K562 (cell line): ENCODE measurements around the gene SLC12A3. TPM values are rescaled to one million over a fixed set of nuclear protein-coding genes. Genes with fewer than 3 reads are reported as not detected.

Experiments
- ATAC-seq: fragments of 200-7000 bp; cut with Tn5 transposase; 3 replicates; pipeline ENCODE4 v1.9.1; 2020; ENCODE audit warnings: moderate library complexity
- BruUV-seq: library from RNA; stranded (reverse); fragments of 400-500 nt; replicated peaks from 2 replicates; lab custom pipeline; 2021; lab: Mats Ljungman, UMichigan
- CTCF ChIA-PET: fragments of 300-600 bp; formaldehyde crosslinking; extraction: SDS; loops from one replicate; lab custom pipeline; 2021; ENCODE audit warnings: low intra/inter-chr PET ratio; lab: Yijun Ruan, JAX
- POLR2A ChIA-PET: fragments of 300-600, 350-650 bp; sonication (Branson Sonifier 250); formaldehyde crosslinking; extraction: SDS; loops from one replicate; lab custom pipeline; 2021; ENCODE audit warnings: antibody characterized with exemption, inconsistent platforms; lab: Yijun Ruan, JAX
- DNase-seq, 4 experiments: peaks; one replicate each; pipeline versions ENCODE4 v3.0.0 to v3.0.0-alpha.2; 2011 to 2018; ENCODE audit warnings: low spot score in 3 of 4, mixed read lengths in 3 of 4; ENCODE audit errors: extremely low read depth in 1 of 4
- FAIRE-seq: peaks from 2 replicates; lab custom pipeline; 2011; peaks lifted over from hg19 to GRCh38; lab: Jason Lieb, UNC
- H2AFZ ChIP-seq: 2 replicates; pipeline ENCODE4 v1.6.0; 2011; ENCODE audit warnings: low read depth, low read length, control low read depth, inconsistent platforms
- H3K27ac ChIP-seq: fragments of 200-600 bp; 3 replicates; pipeline ENCODE4 v1.8.0; 2011; ENCODE audit warnings: low read depth, mild to moderate bottlenecking, control low read depth, inconsistent platforms, low read length, moderate library complexity, mixed read lengths; ENCODE audit errors: extremely low read depth
- H3K27me3 ChIP-seq, 2 experiments: fragments of 300-600 bp in 1 of 2; 2 replicates in 1 of 2; 3 replicates in 1 of 2; pipeline versions ENCODE4 v1.6.0 to v1.8.0; 2011; ENCODE audit warnings: inconsistent platforms in 2 of 2, low read length in 2 of 2, mild to moderate bottlenecking in 1 of 2, mixed read lengths in 1 of 2, moderate library complexity in 1 of 2; ENCODE audit not compliant: control insufficient read depth in 2 of 2, insufficient read depth in 2 of 2
- H3K36me3 ChIP-seq: fragments of 300-600 bp; 3 replicates; pipeline ENCODE4 v1.8.0; 2011; ENCODE audit warnings: mild to moderate bottlenecking, low read length, inconsistent platforms; ENCODE audit not compliant: control insufficient read depth, insufficient read depth
- H3K4me1 ChIP-seq, 2 experiments: fragments of 200-600 bp in 1 of 2; replicated peaks in 1 of 2; 2 replicates in 1 of 2; 3 replicates in 1 of 2; pipeline versions ENCODE4 v1.5.1 to v1.8.0; 2011; ENCODE audit warnings: inconsistent platforms in 2 of 2, low read length in 2 of 2, mild to moderate bottlenecking in 1 of 2, mixed read lengths in 1 of 2, moderate library complexity in 1 of 2; ENCODE audit not compliant: control insufficient read depth in 2 of 2, insufficient read depth in 2 of 2
- H3K4me2 ChIP-seq: 2 replicates; pipeline ENCODE4 v1.6.1; 2011; ENCODE audit warnings: low read length, control low read depth, inconsistent platforms, mixed read lengths; ENCODE audit not compliant: insufficient read depth
- H3K4me3 ChIP-seq: fragments of 200-600 bp; sonication (generic), shearing (Covaris generic); 2 replicates; pipeline ENCODE4 v1.5.1; 2016; ENCODE audit warnings: control low read depth, inconsistent platforms
- H3K79me2 ChIP-seq: fragments of 200-600 bp; 3 replicates; pipeline ENCODE4 v1.8.0; 2011; ENCODE audit warnings: low read length, inconsistent platforms; ENCODE audit not compliant: control insufficient read depth, insufficient read depth
- H3K9ac ChIP-seq, 2 experiments: 2 replicates each; pipeline versions ENCODE4 v1.6.0 to v1.6.1; 2011; ENCODE audit warnings: low read depth in 2 of 2, low read length in 2 of 2, control low read depth in 1 of 2, inconsistent platforms in 1 of 2, mild to moderate bottlenecking in 1 of 2, mixed read lengths in 1 of 2; ENCODE audit not compliant: insufficient read depth in 1 of 2
- H3K9me1 ChIP-seq: one replicate; pipeline ENCODE4 v1.6.0; 2011; ENCODE audit warnings: inconsistent platforms, mild to moderate bottlenecking, low read length, moderate library complexity; ENCODE audit not compliant: control insufficient read depth, insufficient read depth
- H3K9me3 ChIP-seq: replicated peaks from 2 replicates; pipeline ENCODE4 v1.5.1; 2011; ENCODE audit warnings: low read depth, low read length, inconsistent platforms; ENCODE audit not compliant: control insufficient read depth, insufficient read depth
- H4K20me1 ChIP-seq: replicated peaks from 2 replicates; pipeline ENCODE4 v1.6.1; 2011; ENCODE audit warnings: low read length, inconsistent platforms, mixed read lengths; ENCODE audit not compliant: control insufficient read depth, insufficient read depth
- AFF4 ChIP-seq: sonication (generic); formaldehyde crosslinking; IDR thresholded peaks from 2 replicates; pipeline ENCODE4 v1.8.0; 2023; ENCODE audit warnings: mild to moderate bottlenecking, missing genetic modification reagents
- ESRRB ChIP-seq: fragments of 250-450 bp; sonication (Bioruptor Pico); IDR thresholded peaks from 2 replicates; pipeline ENCODE4 v1.5.0; 2020; ENCODE audit warnings: mild to moderate bottlenecking, moderate library complexity, borderline replicate concordance
- NFATC3 ChIP-seq: fragments of 450-650 bp; IDR thresholded peaks from 2 replicates; pipeline ENCODE4 v1.6.1; 2017; ENCODE audit warnings: mild to moderate bottlenecking
- NR2C1 ChIP-seq, 2 experiments: fragments of 450-650 bp; IDR thresholded peaks; 2 replicates each; pipeline ENCODE4 v1.6.1; 2017; ENCODE audit warnings: mild to moderate bottlenecking in 2 of 2, antibody characterized with exemption in 1 of 2, inconsistent platforms in 1 of 2, missing compliant biosample characterization in 1 of 2, missing genetic modification characterization in 1 of 2
- RBFOX2 ChIP-seq: fragments of 200-400 bp; formaldehyde crosslinking; IDR thresholded peaks from 2 replicates; pipeline ENCODE4 v1.6.1; 2017; ENCODE audit warnings: low read depth, mild to moderate bottlenecking, low read length, moderate library complexity
- RERE ChIP-seq: sonication (generic); formaldehyde crosslinking; IDR thresholded peaks from 2 replicates; pipeline ENCODE4 v1.8.0; 2023; ENCODE audit warnings: missing genetic modification reagents, mild to moderate bottlenecking, borderline replicate concordance
- TCF15 ChIP-seq: fragments of 250-450 bp; sonication (Bioruptor Pico); IDR thresholded peaks from 2 replicates; pipeline ENCODE4 v1.8.0; 2022; ENCODE audit warnings: moderate library complexity, mild to moderate bottlenecking, inconsistent platforms
- USF1 ChIP-seq: sonication (generic); formaldehyde crosslinking; IDR thresholded peaks from 2 replicates; pipeline ENCODE4 v1.9.0; 2022; ENCODE audit warnings: mild to moderate bottlenecking, missing genetic modification reagents
- USF2 ChIP-seq: sonication (generic); formaldehyde crosslinking; IDR thresholded peaks from 2 replicates; pipeline ENCODE4 v1.5.0; 2020; ENCODE audit warnings: missing genetic modification reagents
- ZNF124 ChIP-seq: sonication (generic); formaldehyde crosslinking; IDR thresholded peaks from 2 replicates; pipeline ENCODE4 v1.8.1; 2022; ENCODE audit warnings: missing genetic modification reagents
- WGBS: fragments of 100-300 bp; shearing (Covaris generic); methylation state at CpG from one replicate; pipeline ENCODE4 v1.1.6; 2016; ENCODE audit warnings: low coverage, mixed read lengths; ENCODE audit not compliant: insufficient coverage; ENCODE audit errors: missing lambda C conversion rate; 5-methylcytosine and 5-hydroxymethylcytosine counted together
- in situ Hi-C: fragments of 300-500 bp; cut with MboI; formaldehyde crosslinking; loops from 4 replicates; pipeline ENCODE4 v1.15.0; 2018; ENCODE audit warnings: inconsistent platforms, mixed read lengths
- intact Hi-C: fragments of 100-400 bp; cut with micrococcal nuclease; formaldehyde crosslinking; loops from 2 replicates; pipeline ENCODE4 v1.14.2; 2022
- polyA plus RNA-seq, 8 experiments: library from polyadenylated mRNA; depleted of rRNA in 4 of 8; stranded (reverse) in 5 of 8; unstranded in 3 of 8; fragments of >200 nt; fragmentation: Nextera tagmentation in 2 of 8; fragmentation: Illumina TruSeq in 1 of 8; extraction: Ambion mirVana in 2 of 8; extraction: Trizol in 1 of 8; gene quantifications; 2 replicates each; pipeline versions ENCODE4 v1.2.1 to v1.2.3, GENCODE V29; 2011 to 2014; ENCODE audit warnings: inconsistent platforms in 1 of 8, missing spikeins in 1 of 8
- total RNA-seq, 7 experiments: library from RNA; depleted of rRNA in 6 of 7; stranded (reverse); fragments of >200 nt in 6 of 7; fragmentation: Illumina TruSeq in 2 of 7; extraction: Trizol in 2 of 7; gene quantifications; 2 replicates each; pipeline versions ENCODE4 v1.2.1 to v1.2.3, GENCODE V29; 2011 to 2021; ENCODE audit warnings: low replicate concordance in 1 of 7

Gene SLC12A3
- total and polyA plus RNA-seq, 9 of the 15 experiments (the other 6 are each of a cell fraction or from before 2014, with no cell fraction given): not detected

- WGBS: 71% methylated on average over 5 of the region's 6 CpGs
- no peak overlapping the region for H3K4me2 ChIP-seq
- in situ Hi-C loops: no loop called here
- no peak for ATAC-seq
- H3K36me3 ChIP-seq: peaks cover 22% of the 10 kb centered on the region
- H3K27ac ChIP-seq: no peak overlapping the region
- H3K4me3 ChIP-seq: no peak overlapping the region
- intact Hi-C loops: no loop called here
- DNase-seq: no peak
- no peaks in the 10 kb centered on the region; a peak in 1 of 5 replicates for H3K27me3 ChIP-seq
- ChIA-PET POLR2A (interaction anchor here (0.6 to 8.4 kb wide), 5 partner anchors 11 to 374 kb away, joined by 3 to 102 read pairs (median 4); partner anchors contain the start of gene HERPUD1), CTCF (no interaction called here)
- no peaks in the 10 kb centered on the region for H3K4me1 ChIP-seq
- H3K9me3 ChIP-seq: no peaks in the 10 kb centered on the region
- no peak overlapping the region for H2AFZ ChIP-seq
- H4K20me1 ChIP-seq: 0 out of 2 replicates have a peak, but pooled peaks cover under 1% of the 10 kb centered on the region
- no peaks in the 10 kb centered on the region for H3K9me1 ChIP-seq
- no TSS peak for BruUV-seq
- no peak overlapping the region for H3K9ac ChIP-seq
- FAIRE-seq: no peak
- no peaks in the 10 kb centered on the region for H3K79me2 ChIP-seq
- TF ChIP-seq USF1 (CRISPR knock-in tag) (no peak), NR2C1 (IDR thresholded peaks at IDR 0.05) (no peak), NR2C1 (tag; IDR thresholded peaks at IDR 0.05) (no peak), AFF4 (CRISPR knock-in tag) (no peak), ZNF124 (no peak), TCF15 (no peak), ESRRB (no peak), RBFOX2 (no peak), NFATC3 (no peak), RERE (CRISPR knock-in tag) (no peak), USF2 (CRISPR knock-in tag) (no peak)
Measured at GRCh38 chr16:56948234-56948633, 83.2 kb downstream of the SLC12A3 start.
